Thymus (tissue), 11 donors: ENCODE data around the gene TSTD2. TPM values are rescaled to one million over a fixed set of nuclear protein-coding genes. Genes with fewer than 3 reads are reported as not detected.
"Not testable (repeated sequence)": the region's sequence is repeated elsewhere in the genome, so short reads cannot be mapped to it uniquely, and the experiment has no call there.

Source experiments
- DNase-seq, 9 donors: peaks; one replicate each; pipeline ENCODE4 v3.0.0-alpha.2; 2013; ENCODE audit warnings: low spot score in 9 of 9, low read depth in 6 of 9, missing footprints in 1 of 9
- H3K27ac ChIP-seq, 2 donors: one replicate each; pipeline ENCODE4 v1.5.1; 2013; ENCODE audit warnings: control low read depth in 1 of 2, low read depth in 1 of 2, low read length in 1 of 2, mild to moderate bottlenecking in 1 of 2, moderate library complexity in 1 of 2
- H3K27me3 ChIP-seq, 2 donors: one replicate each; pipeline ENCODE4 v1.5.1; 2013; ENCODE audit warnings: low read length in 1 of 2; ENCODE audit not compliant: control insufficient read depth in 2 of 2, insufficient read depth in 1 of 2
- H3K36me3 ChIP-seq, 2 donors: one replicate each; pipeline ENCODE4 v1.5.1; 2013; ENCODE audit warnings: low read length in 1 of 2, mild to moderate bottlenecking in 1 of 2, moderate library complexity in 1 of 2; ENCODE audit not compliant: control insufficient read depth in 2 of 2, insufficient read depth in 2 of 2
- H3K4me1 ChIP-seq, 2 donors: one replicate each; pipeline ENCODE4 v1.5.1; 2013; ENCODE audit warnings: low read length in 2 of 2; ENCODE audit not compliant: control insufficient read depth in 2 of 2, insufficient read depth in 2 of 2
- H3K4me3 ChIP-seq, 2 donors: one replicate each; pipeline ENCODE4 v1.5.1; 2013; ENCODE audit warnings: low read length in 2 of 2, control low read depth in 1 of 2, mild to moderate bottlenecking in 1 of 2
- H3K9me3 ChIP-seq, 2 donors: one replicate each; pipeline ENCODE4 v1.5.1; 2013; ENCODE audit warnings: low read length in 1 of 2, mild to moderate bottlenecking in 1 of 2; ENCODE audit not compliant: control insufficient read depth in 2 of 2, insufficient read depth in 1 of 2
- WGBS: extraction: QIAGEN DNeasy Blood & Tissue Kit; methylation state at CpG from one replicate; pipeline ENCODE4 v1.1.7; 2013; 5-methylcytosine and 5-hydroxymethylcytosine counted together
- polyA plus RNA-seq: library from polyadenylated mRNA; stranded (reverse); fragments of 200-250 nt; gene quantifications from one replicate; pipeline ENCODE4 v1.2.3, GENCODE V29; 2013
- total RNA-seq: library from RNA; stranded (reverse); fragments of 120-200 nt; gene quantifications from one replicate; pipeline ENCODE4 v1.2.4, GENCODE V29; 2013
- donor health status: healthy.

The TSTD2 gene
- total and polyA plus RNA-seq, 2 donors: 16.0 to 19.6 TPM

DNA sequence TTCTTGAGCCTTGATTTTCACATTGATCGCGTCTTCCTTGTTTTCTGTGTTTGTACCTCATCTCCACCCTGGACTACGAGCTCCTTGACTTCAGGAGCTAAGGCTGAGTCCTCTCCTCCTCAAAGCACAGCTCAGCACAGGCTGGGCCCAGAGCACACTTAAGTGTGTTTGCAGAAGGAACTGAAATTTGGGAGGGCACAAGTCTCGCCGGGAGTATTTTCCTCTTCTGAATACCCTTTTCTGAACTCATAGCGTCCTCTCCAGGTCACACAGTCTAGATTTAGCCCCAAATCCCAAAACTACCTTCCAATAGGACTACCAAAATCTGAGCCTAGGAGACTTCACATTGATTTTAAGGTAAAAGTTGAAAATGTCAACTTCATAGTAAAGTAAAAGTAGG is 41.6 kb downstream of the TSTD2 start:
- no peaks in the 10 kb centered on the region for H3K9me3 ChIP-seq
- 95% methylated on average over 6 of the region's 6 CpGs for WGBS
- DNase-seq: no peak
- H3K4me1 ChIP-seq: no peaks in the 10 kb centered on the region
- no peaks in the 10 kb centered on the region for H3K36me3 ChIP-seq
- H3K4me3 ChIP-seq: no peak overlapping the region
- H3K27me3 ChIP-seq: no peaks in the 10 kb centered on the region
- H3K27ac ChIP-seq: no peak overlapping the region

DNA sequence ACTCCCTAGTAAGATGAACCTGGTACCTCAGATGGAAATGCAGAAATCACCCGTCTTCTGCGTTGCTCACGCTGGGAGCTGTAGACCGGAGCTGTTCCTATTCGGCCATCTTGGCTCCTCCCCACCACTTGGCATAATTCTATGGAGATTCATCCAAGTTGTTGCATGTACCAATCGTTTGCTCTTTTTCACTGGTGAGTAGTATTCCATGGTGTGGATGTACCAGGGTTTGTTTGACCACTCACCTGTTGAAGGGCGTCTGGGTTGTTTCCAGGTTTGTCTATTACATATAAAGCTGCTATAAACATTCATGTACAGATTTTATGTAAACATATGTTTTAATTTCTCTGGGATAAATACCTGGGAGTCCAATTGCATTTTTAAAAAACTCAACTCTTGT is 46.3 kb downstream of the TSTD2 start:
- WGBS: 97% methylated on average over 7 of the region's 7 CpGs
- H3K27me3 ChIP-seq, H3K27ac ChIP-seq, H3K4me1 ChIP-seq, H3K36me3 ChIP-seq, H3K4me3 ChIP-seq, DNase-seq, H3K9me3 ChIP-seq: not testable (repeated sequence)

- H3K27ac ChIP-seq, DNase-seq, H3K4me3 ChIP-seq, H3K27me3 ChIP-seq, H3K36me3 ChIP-seq, H3K4me1 ChIP-seq, H3K9me3 ChIP-seq: not testable (repeated sequence)
- WGBS: no CpG with 5 or more reads among the region's 2 CpGs
Measured at GRCh38 chr9:97584778-97585177, 48.4 kb downstream of the TSTD2 start.

DNA sequence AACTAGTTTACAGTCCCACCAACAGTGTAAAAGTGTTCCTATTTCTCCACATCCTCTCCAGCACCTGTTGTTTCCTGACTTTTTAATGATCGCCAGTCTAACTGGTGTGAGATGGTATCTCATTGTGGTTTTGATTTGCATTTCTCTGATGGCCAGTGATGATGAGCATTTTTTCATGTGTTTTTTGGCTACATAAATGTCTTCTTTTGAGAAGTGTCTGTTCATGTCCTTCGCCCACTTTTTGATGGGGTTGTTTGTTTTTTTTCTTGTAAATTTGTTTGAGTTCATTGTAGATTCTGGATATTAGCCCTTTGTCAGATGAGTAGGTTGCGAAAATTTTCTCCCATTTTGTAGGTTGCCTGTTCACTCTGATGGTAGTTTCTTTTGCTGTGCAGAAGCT is 51.6 kb downstream of the TSTD2 start:
- H3K4me3 ChIP-seq, H3K27me3 ChIP-seq, DNase-seq, H3K4me1 ChIP-seq, H3K9me3 ChIP-seq, H3K36me3 ChIP-seq, H3K27ac ChIP-seq: not testable (repeated sequence)
- no CpG with 5 or more reads among the region's 3 CpGs for WGBS

- no peaks in the 10 kb centered on the region for H3K36me3 ChIP-seq
- no peaks in the 10 kb centered on the region for H3K27me3 ChIP-seq
- H3K4me3 ChIP-seq: no peak overlapping the region
- H3K4me1 ChIP-seq: no peaks in the 10 kb centered on the region
- no peak for DNase-seq
- 86% methylated on average over 2 of the region's 2 CpGs for WGBS
- no peaks in the 10 kb centered on the region for H3K9me3 ChIP-seq
- H3K27ac ChIP-seq: no peak overlapping the region
Measured at GRCh38 chr9:97579914-97580313, 53.3 kb downstream of the TSTD2 start.

DNA sequence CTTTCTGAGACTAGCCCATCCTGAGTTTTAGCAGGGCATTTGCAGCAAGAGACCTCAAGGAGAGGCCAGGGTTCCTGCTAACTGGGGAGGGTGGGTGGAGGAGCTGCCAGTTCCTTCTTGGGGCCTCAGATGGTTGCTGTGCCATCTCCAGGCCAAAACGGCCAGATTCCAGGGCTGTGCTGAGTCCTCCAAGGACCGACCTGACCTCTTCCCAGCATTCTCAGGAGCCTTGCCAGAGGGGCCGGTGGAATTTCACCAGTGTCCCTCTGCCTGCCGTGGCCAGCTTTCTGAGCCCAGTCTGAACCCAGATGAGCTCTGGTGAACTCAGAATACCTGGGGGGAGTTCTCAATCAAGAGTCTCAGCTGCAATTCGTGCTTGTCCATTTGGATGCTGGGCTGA is 54.3 kb downstream of the TSTD2 start:
- H3K27ac ChIP-seq: no peak overlapping the region
- 93% methylated on average over 5 of the region's 5 CpGs for WGBS
- no peak for DNase-seq
- H3K27me3 ChIP-seq: no peaks in the 10 kb centered on the region
- no peaks in the 10 kb centered on the region for H3K4me1 ChIP-seq
- no peaks in the 10 kb centered on the region for H3K36me3 ChIP-seq
- no peaks in the 10 kb centered on the region for H3K9me3 ChIP-seq
- no peak overlapping the region for H3K4me3 ChIP-seq

GRCh38 chr9:97577051-97577450 is 56.1 kb downstream of the TSTD2 start:
- WGBS: 92% methylated on average over 5 of the region's 5 CpGs
- no peak for DNase-seq

DNA sequence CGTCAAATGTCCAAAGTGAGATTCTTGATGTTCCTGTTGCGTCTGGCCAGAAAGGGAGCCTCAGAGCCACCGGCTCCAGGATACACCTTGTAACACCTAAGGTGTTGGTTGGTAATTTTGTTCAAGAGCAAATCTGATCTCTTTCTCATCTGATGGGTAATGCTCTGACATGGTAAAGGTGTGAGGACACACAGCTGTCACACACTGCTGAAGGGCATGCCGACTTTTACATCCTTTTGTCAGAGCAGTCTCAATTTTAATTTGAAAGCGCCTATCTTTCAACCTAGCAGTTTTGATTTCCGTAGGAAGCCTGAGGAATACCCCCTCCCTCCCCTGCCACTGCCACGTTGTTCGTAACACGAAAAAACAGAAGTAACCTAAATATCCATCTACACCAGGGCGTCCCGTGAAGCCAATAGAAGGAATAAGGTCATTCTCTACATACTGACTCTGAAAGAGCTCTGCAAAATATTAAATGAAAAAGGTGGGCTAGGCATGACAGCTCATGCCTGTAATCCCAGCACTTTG is 57.4 kb downstream of the TSTD2 start:
- H3K36me3 ChIP-seq: no peaks in the 10 kb centered on the region
- no peaks in the 10 kb centered on the region for H3K4me1 ChIP-seq
- H3K9me3 ChIP-seq: no peaks in the 10 kb centered on the region
- DNase-seq: no peak
- no peak overlapping the region for H3K27ac ChIP-seq
- H3K4me3 ChIP-seq: no peak overlapping the region
- peaks cover 0 to 2% of the 10 kb centered on the region in 2 donors for H3K27me3 ChIP-seq
- WGBS: 39% methylated on average over 11 of the region's 11 CpGs

More at GRCh38 chr9:97577051-97577450, 56.1 kb downstream of the TSTD2 start:
- H3K4me3 ChIP-seq: no peak overlapping the region
- peaks cover 0 to 2% of the 10 kb centered on the region in 2 donors for H3K27me3 ChIP-seq
- H3K27ac ChIP-seq: no peak overlapping the region
- H3K36me3 ChIP-seq: no peaks in the 10 kb centered on the region
- no peaks in the 10 kb centered on the region for H3K9me3 ChIP-seq
- H3K4me1 ChIP-seq: no peaks in the 10 kb centered on the region

- not testable (repeated sequence) for H3K9me3 ChIP-seq, H3K4me3 ChIP-seq, DNase-seq, H3K27me3 ChIP-seq, H3K27ac ChIP-seq, H3K4me1 ChIP-seq, H3K36me3 ChIP-seq
- 30% methylated on average over 21 of the region's 21 CpGs for WGBS
Measured at GRCh38 chr9:97574921-97575672, 58.1 kb downstream of the TSTD2 start.
